H9 (cell line): Measurements from ENCODE around the gene FBXO27. TPM values are rescaled to one million over a fixed set of nuclear protein-coding genes. Genes with fewer than 3 reads are reported as not detected.

ENCODE experiments used
- DNase-seq: peaks from one replicate; pipeline ENCODE4 v3.0.0-alpha.2; 2017
- H2AFZ ChIP-seq: one replicate; pipeline ENCODE4 v1.6.1; 2013; ENCODE audit warnings: mild to moderate bottlenecking, low read length, control low read depth, moderate library complexity
- H2AK5ac ChIP-seq: 2 replicates; pipeline ENCODE4 v1.6.1; 2013; ENCODE audit warnings: low read length, control low read depth, mixed read lengths; ENCODE audit not compliant: insufficient read length
- H2BK120ac ChIP-seq: one replicate; pipeline ENCODE4 v1.6.1; 2013; ENCODE audit warnings: low read depth, mild to moderate bottlenecking, low read length, control low read depth, inconsistent platforms; ENCODE audit not compliant: poor library complexity, severe bottlenecking
- H2BK12ac ChIP-seq: 2 replicates; pipeline ENCODE4 v1.6.1; 2013; ENCODE audit warnings: low read length, control low read depth, mixed read lengths, low read depth; ENCODE audit not compliant: insufficient read length
- H2BK15ac ChIP-seq: 2 replicates; pipeline ENCODE4 v1.6.1; 2013; ENCODE audit warnings: low read depth, low read length, control low read depth
- H2BK20ac ChIP-seq: one replicate; pipeline ENCODE4 v1.6.1; 2013; ENCODE audit warnings: low read depth, mild to moderate bottlenecking, low read length, control low read depth, inconsistent platforms; ENCODE audit not compliant: poor library complexity, severe bottlenecking
- H2BK5ac ChIP-seq: 2 replicates; pipeline ENCODE4 v1.6.1; 2013; ENCODE audit warnings: low read length, control low read depth, mixed read lengths; ENCODE audit not compliant: insufficient read length
- H3K14ac ChIP-seq: 2 replicates; pipeline ENCODE4 v1.6.1; 2013; ENCODE audit warnings: low read length, control low read depth; ENCODE audit not compliant: insufficient read depth
- H3K18ac ChIP-seq: 2 replicates; pipeline ENCODE4 v1.6.1; 2013; ENCODE audit warnings: low read depth, mild to moderate bottlenecking, mixed read lengths, low read length, control low read depth; ENCODE audit not compliant: insufficient read length
- H3K23ac ChIP-seq: 2 replicates; pipeline ENCODE4 v1.6.1; 2013; ENCODE audit warnings: low read length, control low read depth, mixed read lengths, low read depth; ENCODE audit not compliant: insufficient read length
- H3K23me2 ChIP-seq: 2 replicates; pipeline ENCODE4 v1.6.1; 2013; ENCODE audit warnings: low read depth, mild to moderate bottlenecking, mixed read lengths, low read length, control low read depth; ENCODE audit not compliant: insufficient read length, poor library complexity, severe bottlenecking
- H3K27ac ChIP-seq: 2 replicates; pipeline ENCODE4 v1.5.1; 2013; ENCODE audit warnings: low read length, control low read depth, mixed read lengths, low read depth; ENCODE audit not compliant: insufficient read length
- H3K27me3 ChIP-seq: 2 replicates; pipeline ENCODE4 v1.6.1; 2013; ENCODE audit warnings: low read length, control low read depth, inconsistent platforms; ENCODE audit not compliant: insufficient read depth
- H3K4ac ChIP-seq: 2 replicates; pipeline ENCODE4 v1.6.1; 2013; ENCODE audit warnings: low read depth, mild to moderate bottlenecking, control low read depth, inconsistent platforms, low read length, moderate library complexity
- H3K4me1 ChIP-seq: 2 replicates; pipeline ENCODE4 v1.6.1; 2013; ENCODE audit warnings: low read length, control low read depth, inconsistent platforms; ENCODE audit not compliant: insufficient read depth
- H3K4me2 ChIP-seq: 2 replicates; pipeline ENCODE4 v1.6.1; 2013; ENCODE audit warnings: low read length, control low read depth, mixed read lengths; ENCODE audit not compliant: insufficient read length, insufficient read depth
- H3K56ac ChIP-seq: 2 replicates; pipeline ENCODE4 v1.6.1; 2013; ENCODE audit warnings: low read depth, mild to moderate bottlenecking, mixed read lengths, low read length, control low read depth; ENCODE audit not compliant: insufficient read length
- H3K79me1 ChIP-seq: 2 replicates; pipeline ENCODE4 v1.6.1; 2013; ENCODE audit warnings: low read depth, mild to moderate bottlenecking, moderate library complexity, low read length, control low read depth, inconsistent platforms; ENCODE audit not compliant: insufficient read depth, poor library complexity, severe bottlenecking
- H3K79me2 ChIP-seq: 2 replicates; pipeline ENCODE4 v1.6.1; 2013; ENCODE audit warnings: low read length, control low read depth, inconsistent platforms; ENCODE audit not compliant: insufficient read depth
- H3K9ac ChIP-seq: 2 replicates; pipeline ENCODE4 v1.6.1; 2013; ENCODE audit warnings: low read length, control low read depth, mixed read lengths; ENCODE audit not compliant: insufficient read length; ENCODE audit errors: extremely low read depth
- H3K9me3 ChIP-seq: one replicate; pipeline ENCODE4 v1.6.1; 2013; ENCODE audit warnings: low read depth, low read length, inconsistent platforms; ENCODE audit not compliant: control insufficient read depth
- H3T11ph ChIP-seq: one replicate; pipeline ENCODE4 v1.6.1; 2013; ENCODE audit warnings: mild to moderate bottlenecking, low read length, control low read depth, inconsistent platforms
- H4K20me1 ChIP-seq: one replicate; pipeline ENCODE4 v1.6.1; 2013; ENCODE audit not compliant: control insufficient read depth, insufficient read length, insufficient read depth
- H4K5ac ChIP-seq: 2 replicates; pipeline ENCODE4 v1.6.1; 2013; ENCODE audit warnings: low read depth, mild to moderate bottlenecking, mixed read lengths, low read length, control low read depth; ENCODE audit not compliant: insufficient read length
- H4K8ac ChIP-seq: replicated peaks from 2 replicates; pipeline ENCODE4 v1.6.1; 2013; ENCODE audit warnings: low read length, control low read depth, mixed read lengths, low read depth; ENCODE audit not compliant: insufficient read length
- H4K91ac ChIP-seq: 2 replicates; pipeline ENCODE4 v1.6.1; 2013; ENCODE audit warnings: low read depth, mild to moderate bottlenecking, moderate library complexity, mixed read lengths, low read length, control low read depth; ENCODE audit not compliant: insufficient read length
- H3K27ac Mint-ChIP-seq, 3 experiments: 2 replicates in 2 of 3; 3 replicates in 1 of 3; pipeline ENCODE4 v1.8.0; 2020 to 2021; ENCODE audit warnings: mixed read lengths in 3 of 3, mild to moderate bottlenecking in 1 of 3, moderate library complexity in 1 of 3
- H3K27me3 Mint-ChIP-seq: 2 replicates; pipeline ENCODE4 v1.8.0; 2021; ENCODE audit warnings: low read depth, mild to moderate bottlenecking, moderate library complexity, mixed read lengths
- H3K36me3 Mint-ChIP-seq, 3 experiments: 2 replicates in 2 of 3; 3 replicates in 1 of 3; pipeline ENCODE4 v1.8.0; 2020 to 2021; ENCODE audit warnings: low read depth in 3 of 3, mixed read lengths in 3 of 3; ENCODE audit not compliant: insufficient read depth in 1 of 3
- H3K4me1 Mint-ChIP-seq, 2 experiments: 2 replicates each; pipeline ENCODE4 v1.8.0; 2020; ENCODE audit warnings: mixed read lengths in 2 of 2
- H3K4me3 Mint-ChIP-seq, 2 experiments: 2 replicates in 1 of 2; 3 replicates in 1 of 2; pipeline ENCODE4 v1.8.0; 2020 to 2021; ENCODE audit warnings: mild to moderate bottlenecking in 2 of 2, mixed read lengths in 2 of 2, moderate library complexity in 1 of 2
- H3K9me3 Mint-ChIP-seq, 2 experiments: 2 replicates in 1 of 2; 3 replicates in 1 of 2; pipeline ENCODE4 v1.8.0; 2020; ENCODE audit warnings: mild to moderate bottlenecking in 2 of 2, mixed read lengths in 2 of 2, moderate library complexity in 1 of 2
- CTCF ChIP-seq: fragments of 200-600 bp; sonication (generic); conservative IDR thresholded peaks from 3 replicates; pipeline ENCODE4 v1.8.0; 2021; ENCODE audit warnings: antibody characterized with exemption, mild to moderate bottlenecking
- WGBS: extraction: QIAGEN DNeasy Blood & Tissue Kit; methylation state at CpG from one replicate; pipeline ENCODE4 v1.1.7; 2013; ENCODE audit warnings: missing lambda C conversion rate, low lambda C conversion rate, mixed read lengths; ENCODE audit not compliant: insufficient read length; ENCODE audit errors: extremely low coverage; 5-methylcytosine and 5-hydroxymethylcytosine counted together
- total RNA-seq: library from RNA; stranded (reverse); gene quantifications from 2 replicates; pipeline ENCODE4 v1.2.1, GENCODE V29; 2021

FBXO27 gene
- total RNA-seq, 1 experiment from 2014 or later, result 14.5 TPM

DNA sequence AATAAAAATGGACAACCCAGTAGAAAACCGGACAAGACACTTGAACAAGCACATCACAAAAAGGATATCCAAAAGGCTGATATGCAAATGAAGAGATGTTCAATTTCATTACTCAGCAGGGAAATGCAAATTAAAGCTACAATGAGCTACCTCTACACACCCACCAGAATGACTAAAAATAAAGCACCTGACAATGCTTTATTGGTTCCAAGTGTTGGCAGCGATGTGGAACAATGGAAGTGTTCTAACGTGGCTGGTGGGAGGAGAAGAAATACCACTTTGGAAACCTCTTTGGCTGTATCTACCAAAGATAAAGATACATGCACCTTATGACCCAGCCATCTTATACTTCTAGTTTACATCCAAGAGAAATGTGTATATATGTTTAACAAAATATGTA, 48.1 kb upstream of the FBXO27 start:
- TF ChIP-seq CTCF, result no peak
- no peak overlapping the region for H3K18ac ChIP-seq
- no peak overlapping the region for H2BK12ac ChIP-seq
- no peak overlapping the region for H2AFZ ChIP-seq
- H4K20me1 ChIP-seq, result no peaks in the 10 kb centered on the region
- no peak for DNase-seq
- no peak overlapping the region for H2AK5ac ChIP-seq
- H3K9ac ChIP-seq, result no peak overlapping the region
- H2BK120ac ChIP-seq, result no peak overlapping the region
- no peak overlapping the region for H3K23ac ChIP-seq
- Mint-ChIP-seq H3K4me3 (no peak overlapping the region), H3K27me3 (peaks cover 76% of the 10 kb centered on the region), H3K4me1 (peaks cover 16 to 21% of the 10 kb centered on the region in 2 experiments), H3K9me3 (no peaks in the 10 kb centered on the region; a peak in 2 of 5 replicates), H3K27ac (no peak overlapping the region), H3K36me3 (no peaks in the 10 kb centered on the region)
- H3K9me3 ChIP-seq, result no peaks in the 10 kb centered on the region
- no peak overlapping the region for H4K8ac ChIP-seq
- H3K27ac ChIP-seq, result no peak overlapping the region
- no peak overlapping the region for H2BK20ac ChIP-seq
- no peak overlapping the region for H3K56ac ChIP-seq
- H3K23me2 ChIP-seq, result peaks cover 8% of the 10 kb centered on the region
- no CpG with 5 or more reads among the region's 3 CpGs for WGBS
- H4K91ac ChIP-seq, result no peak overlapping the region
- no peaks in the 10 kb centered on the region for H3K4me1 ChIP-seq
- no peak overlapping the region for H4K5ac ChIP-seq
- no peak overlapping the region for H3K4me2 ChIP-seq
- H3K79me1 ChIP-seq, result no peaks in the 10 kb centered on the region
- H2BK15ac ChIP-seq, result no peak overlapping the region
- no peaks in the 10 kb centered on the region for H3K79me2 ChIP-seq
- H3K4ac ChIP-seq, result no peak overlapping the region
- no peak overlapping the region for H3T11ph ChIP-seq
- no peak overlapping the region for H2BK5ac ChIP-seq
- H3K27me3 ChIP-seq, result peaks cover 16% of the 10 kb centered on the region; the same call in 1 of the 2 replicates
- no peak overlapping the region for H3K14ac ChIP-seq
